HEK293 (cell line): ENCODE results near the gene KCND2.

Source experiments
- MZF1 ChIP-seq: fragments of 450-650 bp; formaldehyde crosslinking; IDR thresholded peaks from 2 replicates; pipeline ENCODE4 v1.5.1; 2017; ENCODE audit warnings: missing biosample characterization, missing genetic modification characterization, borderline replicate concordance
- SP2 ChIP-seq: fragments of 450-650 bp; formaldehyde crosslinking; IDR thresholded peaks from 2 replicates; pipeline ENCODE4 v1.5.1; 2016; ENCODE audit warnings: missing biosample characterization, missing genetic modification characterization
- TCF7L2 ChIP-seq: IDR thresholded peaks from 2 replicates; pipeline ENCODE4 v1.6.1; 2011; ENCODE audit warnings: low read depth, mild to moderate bottlenecking, inconsistent platforms, low read length, moderate library complexity, borderline replicate concordance
- YY1 ChIP-seq: fragments of 450-650 bp; formaldehyde crosslinking; IDR thresholded peaks from 2 replicates; pipeline ENCODE4 v1.5.1; 2018; ENCODE audit warnings: missing biosample characterization, missing genetic modification characterization
- ZBTB20 ChIP-seq: fragments of 450-650 bp; formaldehyde crosslinking; IDR thresholded peaks from 2 replicates; pipeline ENCODE4 v1.5.1; 2016; ENCODE audit warnings: missing biosample characterization, missing genetic modification characterization
- ZNF274 ChIP-seq, 2 experiments: fragments of 200-500 bp in 1 of 2; fragments of 450-650 bp in 1 of 2; sonication (Bioruptor generic) in 1 of 2; formaldehyde crosslinking in 1 of 2; IDR thresholded peaks; 2 replicates each; pipeline versions ENCODE4 v1.5.1 to v1.6.1; 2014 to 2016; ENCODE audit warnings: borderline replicate concordance in 1 of 2, inconsistent platforms in 1 of 2, low read length in 1 of 2, missing biosample characterization in 1 of 2, missing genetic modification characterization in 1 of 2
- ZNF391 ChIP-seq: fragments of 450-650 bp; formaldehyde crosslinking; IDR thresholded peaks from 2 replicates; pipeline ENCODE4 v1.5.1; 2016; ENCODE audit warnings: low read depth, missing biosample characterization, missing genetic modification characterization, borderline replicate concordance
- ZNF423 ChIP-seq: fragments of 450-650 bp; formaldehyde crosslinking; IDR thresholded peaks from 2 replicates; pipeline ENCODE4 v1.5.1; 2016; ENCODE audit warnings: missing biosample characterization, missing genetic modification characterization
- ZNF76 ChIP-seq: fragments of 450-650 bp; formaldehyde crosslinking; IDR thresholded peaks from 2 replicates; pipeline ENCODE4; 2016; ENCODE audit warnings: low read depth, missing biosample characterization, missing genetic modification characterization, borderline replicate concordance
- TF ChIP-seq, protein P1 (sequence below): fragments of 450-650 bp; formaldehyde crosslinking; IDR thresholded peaks from 2 replicates; pipeline ENCODE4 v1.5.1; 2016; ENCODE audit warnings: missing biosample characterization, missing genetic modification characterization
- TF ChIP-seq, protein P2 (sequence below): fragments of 450-650 bp; formaldehyde crosslinking; IDR thresholded peaks from 2 replicates; pipeline ENCODE4 v1.5.1; 2016; ENCODE audit warnings: missing biosample characterization, missing genetic modification characterization
- TF ChIP-seq, protein P3 (sequence below): fragments of 450-650 bp; formaldehyde crosslinking; IDR thresholded peaks from 2 replicates; pipeline ENCODE4 v1.5.1; 2016; ENCODE audit warnings: missing biosample characterization, missing genetic modification characterization
- TF ChIP-seq, protein P4 (sequence below): fragments of 450-650 bp; formaldehyde crosslinking; conservative IDR thresholded peaks from 2 replicates; pipeline ENCODE4 v1.5.1; 2016; ENCODE audit warnings: low read depth, missing biosample characterization, missing genetic modification characterization
- TF ChIP-seq, protein P5 (sequence below): fragments of 450-650 bp; formaldehyde crosslinking; IDR thresholded peaks from 2 replicates; pipeline ENCODE4 v1.5.1; 2017; ENCODE audit warnings: missing biosample characterization, mild to moderate bottlenecking, missing genetic modification characterization, moderate library complexity

DNA sequence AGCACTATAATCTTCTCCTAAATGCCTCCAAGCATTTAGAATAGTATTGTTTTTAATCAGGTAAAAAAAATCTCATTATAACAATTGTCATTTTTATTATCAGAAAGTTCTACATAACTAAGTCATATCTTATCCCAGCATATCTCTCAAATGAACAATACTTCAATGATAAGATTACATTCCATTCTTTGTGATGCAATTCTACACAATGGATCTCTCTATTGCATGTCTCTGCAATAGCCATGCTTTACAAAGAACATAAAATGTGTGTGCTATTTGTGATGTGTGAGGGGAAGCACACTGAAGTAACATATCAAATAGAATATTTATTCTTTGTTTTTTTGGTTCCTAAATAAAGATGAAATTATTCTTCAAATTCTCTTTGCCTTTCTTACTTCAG is 389.3 kb downstream of the KCND2 start:
- TF ChIP-seq, protein P1, sequence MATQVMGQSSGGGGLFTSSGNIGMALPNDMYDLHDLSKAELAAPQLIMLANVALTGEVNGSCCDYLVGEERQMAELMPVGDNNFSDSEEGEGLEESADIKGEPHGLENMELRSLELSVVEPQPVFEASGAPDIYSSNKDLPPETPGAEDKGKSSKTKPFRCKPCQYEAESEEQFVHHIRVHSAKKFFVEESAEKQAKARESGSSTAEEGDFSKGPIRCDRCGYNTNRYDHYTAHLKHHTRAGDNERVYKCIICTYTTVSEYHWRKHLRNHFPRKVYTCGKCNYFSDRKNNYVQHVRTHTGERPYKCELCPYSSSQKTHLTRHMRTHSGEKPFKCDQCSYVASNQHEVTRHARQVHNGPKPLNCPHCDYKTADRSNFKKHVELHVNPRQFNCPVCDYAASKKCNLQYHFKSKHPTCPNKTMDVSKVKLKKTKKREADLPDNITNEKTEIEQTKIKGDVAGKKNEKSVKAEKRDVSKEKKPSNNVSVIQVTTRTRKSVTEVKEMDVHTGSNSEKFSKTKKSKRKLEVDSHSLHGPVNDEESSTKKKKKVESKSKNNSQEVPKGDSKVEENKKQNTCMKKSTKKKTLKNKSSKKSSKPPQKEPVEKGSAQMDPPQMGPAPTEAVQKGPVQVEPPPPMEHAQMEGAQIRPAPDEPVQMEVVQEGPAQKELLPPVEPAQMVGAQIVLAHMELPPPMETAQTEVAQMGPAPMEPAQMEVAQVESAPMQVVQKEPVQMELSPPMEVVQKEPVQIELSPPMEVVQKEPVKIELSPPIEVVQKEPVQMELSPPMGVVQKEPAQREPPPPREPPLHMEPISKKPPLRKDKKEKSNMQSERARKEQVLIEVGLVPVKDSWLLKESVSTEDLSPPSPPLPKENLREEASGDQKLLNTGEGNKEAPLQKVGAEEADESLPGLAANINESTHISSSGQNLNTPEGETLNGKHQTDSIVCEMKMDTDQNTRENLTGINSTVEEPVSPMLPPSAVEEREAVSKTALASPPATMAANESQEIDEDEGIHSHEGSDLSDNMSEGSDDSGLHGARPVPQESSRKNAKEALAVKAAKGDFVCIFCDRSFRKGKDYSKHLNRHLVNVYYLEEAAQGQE: no peak
- no peak for TF ChIP-seq ZNF274 (IDR thresholded peaks at IDR 0.05; ENCODE audit: low read length)
- TF ChIP-seq ZNF274 (tag by site-specific recombination; IDR thresholded peaks at IDR 0.05; ENCODE audit: borderline replicate concordance): no peak
- TF ChIP-seq ZBTB20 (tag by site-specific recombination): no peak
- TF ChIP-seq, protein P2, sequence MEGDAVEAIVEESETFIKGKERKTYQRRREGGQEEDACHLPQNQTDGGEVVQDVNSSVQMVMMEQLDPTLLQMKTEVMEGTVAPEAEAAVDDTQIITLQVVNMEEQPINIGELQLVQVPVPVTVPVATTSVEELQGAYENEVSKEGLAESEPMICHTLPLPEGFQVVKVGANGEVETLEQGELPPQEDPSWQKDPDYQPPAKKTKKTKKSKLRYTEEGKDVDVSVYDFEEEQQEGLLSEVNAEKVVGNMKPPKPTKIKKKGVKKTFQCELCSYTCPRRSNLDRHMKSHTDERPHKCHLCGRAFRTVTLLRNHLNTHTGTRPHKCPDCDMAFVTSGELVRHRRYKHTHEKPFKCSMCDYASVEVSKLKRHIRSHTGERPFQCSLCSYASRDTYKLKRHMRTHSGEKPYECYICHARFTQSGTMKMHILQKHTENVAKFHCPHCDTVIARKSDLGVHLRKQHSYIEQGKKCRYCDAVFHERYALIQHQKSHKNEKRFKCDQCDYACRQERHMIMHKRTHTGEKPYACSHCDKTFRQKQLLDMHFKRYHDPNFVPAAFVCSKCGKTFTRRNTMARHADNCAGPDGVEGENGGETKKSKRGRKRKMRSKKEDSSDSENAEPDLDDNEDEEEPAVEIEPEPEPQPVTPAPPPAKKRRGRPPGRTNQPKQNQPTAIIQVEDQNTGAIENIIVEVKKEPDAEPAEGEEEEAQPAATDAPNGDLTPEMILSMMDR: no peak
- TF ChIP-seq SP2 (tag by site-specific recombination): no peak
- TF ChIP-seq ZNF76 (tag by site-specific recombination): no peak
- TF ChIP-seq, protein P3, sequence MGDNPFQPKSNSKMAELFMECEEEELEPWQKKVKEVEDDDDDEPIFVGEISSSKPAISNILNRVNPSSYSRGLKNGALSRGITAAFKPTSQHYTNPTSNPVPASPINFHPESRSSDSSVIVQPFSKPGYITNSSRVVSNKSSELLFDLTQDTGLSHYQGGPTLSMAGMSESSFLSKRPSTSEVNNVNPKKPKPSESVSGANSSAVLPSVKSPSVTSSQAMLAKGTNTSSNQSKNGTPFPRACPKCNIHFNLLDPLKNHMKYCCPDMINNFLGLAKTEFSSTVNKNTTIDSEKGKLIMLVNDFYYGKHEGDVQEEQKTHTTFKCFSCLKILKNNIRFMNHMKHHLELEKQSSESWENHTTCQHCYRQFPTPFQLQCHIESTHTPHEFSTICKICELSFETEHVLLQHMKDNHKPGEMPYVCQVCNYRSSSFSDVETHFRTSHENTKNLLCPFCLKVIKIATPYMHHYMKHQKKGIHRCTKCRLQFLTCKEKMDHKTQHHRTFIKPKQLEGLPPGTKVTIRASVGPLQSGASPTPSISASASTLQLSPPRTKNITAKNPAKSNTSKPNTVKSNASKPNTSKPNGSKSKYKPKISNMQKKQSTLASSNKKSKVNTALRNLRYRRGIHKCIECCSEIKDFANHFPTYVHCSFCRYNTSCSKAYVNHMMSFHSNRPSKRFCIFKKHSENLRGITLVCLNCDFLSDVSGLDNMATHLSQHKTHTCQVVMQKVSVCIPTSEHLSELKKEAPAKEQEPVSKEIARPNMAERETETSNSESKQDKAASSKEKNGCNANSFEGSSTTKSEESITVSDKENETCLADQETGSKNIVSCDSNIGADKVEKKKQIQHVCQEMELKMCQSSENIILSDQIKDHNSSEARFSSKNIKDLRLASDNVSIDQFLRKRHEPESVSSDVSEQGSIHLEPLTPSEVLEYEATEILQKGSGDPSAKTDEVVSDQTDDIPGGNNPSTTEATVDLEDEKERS (tag by site-specific recombination): no peak
- no peak for TF ChIP-seq YY1 (tag by site-specific recombination)
- TF ChIP-seq, protein P4, sequence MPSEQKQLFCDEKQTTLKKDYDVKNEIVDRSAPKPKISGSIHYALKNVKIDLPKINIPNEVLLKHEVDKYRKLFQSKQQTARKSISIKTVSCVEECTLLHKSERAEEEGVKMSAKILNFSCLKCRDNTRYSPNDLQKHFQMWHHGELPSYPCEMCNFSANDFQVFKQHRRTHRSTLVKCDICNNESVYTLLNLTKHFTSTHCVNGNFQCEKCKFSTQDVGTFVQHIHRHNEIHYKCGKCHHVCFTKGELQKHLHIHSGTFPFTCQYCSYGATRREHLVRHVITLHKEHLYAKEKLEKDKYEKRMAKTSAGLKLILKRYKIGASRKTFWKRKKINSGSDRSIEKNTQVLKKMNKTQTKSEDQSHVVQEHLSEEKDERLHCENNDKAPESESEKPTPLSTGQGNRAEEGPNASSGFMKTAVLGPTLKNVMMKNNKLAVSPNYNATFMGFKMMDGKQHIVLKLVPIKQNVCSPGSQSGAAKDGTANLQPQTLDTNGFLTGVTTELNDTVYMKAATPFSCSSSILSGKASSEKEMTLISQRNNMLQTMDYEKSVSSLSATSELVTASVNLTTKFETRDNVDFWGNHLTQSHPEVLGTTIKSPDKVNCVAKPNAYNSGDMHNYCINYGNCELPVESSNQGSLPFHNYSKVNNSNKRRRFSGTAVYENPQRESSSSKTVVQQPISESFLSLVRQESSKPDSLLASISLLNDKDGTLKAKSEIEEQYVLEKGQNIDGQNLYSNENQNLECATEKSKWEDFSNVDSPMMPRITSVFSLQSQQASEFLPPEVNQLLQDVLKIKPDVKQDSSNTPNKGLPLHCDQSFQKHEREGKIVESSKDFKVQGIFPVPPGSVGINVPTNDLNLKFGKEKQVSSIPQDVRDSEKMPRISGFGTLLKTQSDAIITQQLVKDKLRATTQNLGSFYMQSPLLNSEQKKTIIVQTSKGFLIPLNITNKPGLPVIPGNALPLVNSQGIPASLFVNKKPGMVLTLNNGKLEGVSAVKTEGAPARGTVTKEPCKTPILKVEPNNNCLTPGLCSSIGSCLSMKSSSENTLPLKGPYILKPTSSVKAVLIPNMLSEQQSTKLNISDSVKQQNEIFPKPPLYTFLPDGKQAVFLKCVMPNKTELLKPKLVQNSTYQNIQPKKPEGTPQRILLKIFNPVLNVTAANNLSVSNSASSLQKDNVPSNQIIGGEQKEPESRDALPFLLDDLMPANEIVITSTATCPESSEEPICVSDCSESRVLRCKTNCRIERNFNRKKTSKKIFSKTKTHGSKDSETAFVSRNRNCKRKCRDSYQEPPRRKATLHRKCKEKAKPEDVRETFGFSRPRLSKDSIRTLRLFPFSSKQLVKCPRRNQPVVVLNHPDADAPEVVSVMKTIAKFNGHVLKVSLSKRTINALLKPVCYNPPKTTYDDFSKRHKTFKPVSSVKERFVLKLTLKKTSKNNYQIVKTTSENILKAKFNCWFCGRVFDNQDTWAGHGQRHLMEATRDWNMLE (tag by site-specific recombination): no peak
- no peak for TF ChIP-seq TCF7L2
- TF ChIP-seq MZF1: no peak
- no peak for TF ChIP-seq ZNF391 (tag by site-specific recombination)
- TF ChIP-seq, protein P5, sequence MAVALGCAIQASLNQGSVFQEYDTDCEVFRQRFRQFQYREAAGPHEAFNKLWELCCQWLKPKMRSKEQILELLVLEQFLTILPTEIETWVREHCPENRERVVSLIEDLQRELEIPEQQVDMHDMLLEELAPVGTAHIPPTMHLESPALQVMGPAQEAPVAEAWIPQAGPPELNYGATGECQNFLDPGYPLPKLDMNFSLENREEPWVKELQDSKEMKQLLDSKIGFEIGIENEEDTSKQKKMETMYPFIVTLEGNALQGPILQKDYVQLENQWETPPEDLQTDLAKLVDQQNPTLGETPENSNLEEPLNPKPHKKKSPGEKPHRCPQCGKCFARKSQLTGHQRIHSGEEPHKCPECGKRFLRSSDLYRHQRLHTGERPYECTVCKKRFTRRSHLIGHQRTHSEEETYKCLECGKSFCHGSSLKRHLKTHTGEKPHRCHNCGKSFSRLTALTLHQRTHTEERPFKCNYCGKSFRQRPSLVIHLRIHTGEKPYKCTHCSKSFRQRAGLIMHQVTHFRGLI (tag by site-specific recombination): no peak
- no peak for TF ChIP-seq ZNF423
